Lung (tissue), 12 donors: ENCODE measurements around the gene PALLD. TPM values are rescaled to one million over a fixed set of nuclear protein-coding genes. Genes with fewer than 3 reads are reported as not detected.

Source experiments
- ATAC-seq: fragments of 200-7000 bp; cut with Tn5 transposase; one replicate; pipeline ENCODE4 v1.9.1; 2020; ENCODE audit warnings: moderate number of reproducible peaks; ENCODE audit not compliant: insufficient read depth, low FRiP score
- DNase-seq, 3 donors: peaks; one replicate each; pipeline ENCODE4 v3.0.0-alpha.2; 2013 to 2017
- H3K27ac ChIP-seq, 2 donors: one replicate each; pipeline ENCODE4 v1.5.1; 2013; ENCODE audit warnings: mild to moderate bottlenecking in 2 of 2, moderate library complexity in 2 of 2, control low read depth in 1 of 2, inconsistent platforms in 1 of 2, low read depth in 1 of 2, low read length in 1 of 2
- H3K27me3 ChIP-seq, 3 donors: one replicate each; pipeline ENCODE4 v1.5.1; 2013; ENCODE audit warnings: low read length in 2 of 3; ENCODE audit not compliant: control insufficient read depth in 3 of 3, insufficient read depth in 3 of 3
- H3K36me3 ChIP-seq, 4 donors: one replicate each; pipeline ENCODE4 v1.5.1; 2013; ENCODE audit warnings: low read length in 4 of 4, mild to moderate bottlenecking in 1 of 4, moderate library complexity in 1 of 4; ENCODE audit not compliant: control insufficient read depth in 4 of 4, insufficient read depth in 4 of 4
- H3K4me1 ChIP-seq, 5 donors: one replicate each; pipeline ENCODE4 v1.5.1; 2013; ENCODE audit warnings: low read length in 5 of 5, mild to moderate bottlenecking in 2 of 5, moderate library complexity in 1 of 5; ENCODE audit not compliant: control insufficient read depth in 5 of 5, insufficient read depth in 5 of 5
- H3K4me3 ChIP-seq: one replicate; pipeline ENCODE4 v1.5.1; 2013; ENCODE audit warnings: mild to moderate bottlenecking, control low read depth, moderate library complexity
- H3K9ac ChIP-seq, 2 donors: one replicate each; pipeline ENCODE4 v1.5.1; 2013; ENCODE audit warnings: low read length in 2 of 2, control low read depth in 1 of 2; ENCODE audit not compliant: insufficient read depth in 1 of 2
- H3K9me3 ChIP-seq, 4 donors: one replicate each; pipeline ENCODE4 v1.5.1; 2013; ENCODE audit warnings: low read length in 3 of 4, mild to moderate bottlenecking in 1 of 4, moderate library complexity in 1 of 4; ENCODE audit not compliant: control insufficient read depth in 4 of 4, insufficient read depth in 3 of 4
- CTCF ChIP-seq: IDR thresholded peaks from 2 replicates; pipeline ENCODE4 v1.5.1; 2012; ENCODE audit warnings: mild to moderate bottlenecking; ENCODE audit errors: control extremely low read depth, extremely low read depth
- WGBS, 2 donors: extraction: QIAGEN DNeasy Blood & Tissue Kit; methylation state at CpG; one replicate each; pipeline ENCODE4 v1.1.7; 2013; 5-methylcytosine and 5-hydroxymethylcytosine counted together
- polyA plus RNA-seq, 2 donors: library from polyadenylated mRNA; stranded (reverse); fragments of 200-250 nt; gene quantifications; one replicate each; pipeline ENCODE4 v1.2.1, GENCODE V29; 2013
- total RNA-seq, 2 donors: library from RNA; depleted of rRNA in 1 of 2; stranded (reverse); fragments of >200 nt in 1 of 2; gene quantifications; one replicate each; pipeline ENCODE4 v1.2.1, GENCODE V29; 2014 to 2021
- donor health status: control.
- donor health status: control.
- donor health status: Bipolar disorder and iron deficiency.
- donor health status: healthy.
- donor health status: DM: yes; HTN: yes; CAD: no.

Gene PALLD
- total and polyA plus RNA-seq, 4 donors = 20.7 to 139 (median 63.0) TPM

GRCh38 chr4:168759321-168759720, 262.5 kb downstream of the PALLD start:
- Histone ChIP-seq H3K9me3 (peaks cover 0 to 2% (median 0%) of the 10 kb centered on the region in 4 donors), H3K9ac (no peak overlapping the region), H3K4me1 (peaks cover 0 to 2% (median 0%) of the 10 kb centered on the region in 5 donors), H3K27me3 (no peaks in the 10 kb centered on the region), H3K36me3 (no peaks in the 10 kb centered on the region), H3K4me3 (no peak overlapping the region), H3K27ac (no peak overlapping the region)
- DNase-seq (no peak), ATAC-seq (no peak)
- TF ChIP-seq CTCF = no peak
- 94 to 97% methylated on average over 1 of the region's 1 CpG for WGBS, 2 donors

- Histone ChIP-seq H3K4me3 (no peak overlapping the region), H3K9ac (no peak overlapping the region), H3K4me1 (peaks cover 0 to 2% (median 0%) of the 10 kb centered on the region in 5 donors), H3K9me3 (peaks cover 0 to 2% (median 0%) of the 10 kb centered on the region in 4 donors), H3K27ac (no peak overlapping the region), H3K27me3 (no peaks in the 10 kb centered on the region), H3K36me3 (no peaks in the 10 kb centered on the region)
- ATAC-seq (peak; percentile 47), DNase-seq (no peak)
- 78 to 88% methylated on average over 10 of the region's 10 CpGs for WGBS, 2 donors
- no peak for TF ChIP-seq CTCF
Observed at GRCh38 chr4:168759959-168760527, 263.2 kb downstream of the PALLD start.

- H3K9ac ChIP-seq = no peak overlapping the region
- WGBS, 2 donors = 93 to 96% methylated on average over 4 of the region's 4 CpGs
- no peak for ATAC-seq
- no peak overlapping the region for H3K4me3 ChIP-seq
- no peak overlapping the region for H3K27ac ChIP-seq
- peaks cover 0 to 2% (median 0%) of the 10 kb centered on the region in 5 donors for H3K4me1 ChIP-seq
- no peaks in the 10 kb centered on the region for H3K36me3 ChIP-seq
- H3K9me3 ChIP-seq = peaks cover 0 to 2% (median 0%) of the 10 kb centered on the region in 4 donors
- no peak for TF ChIP-seq CTCF
- no peaks in the 10 kb centered on the region for H3K27me3 ChIP-seq
- no peak for DNase-seq
Observed at GRCh38 chr4:168761066-168761465, 264.2 kb downstream of the PALLD start.

- Histone ChIP-seq H3K36me3 (no peaks in the 10 kb centered on the region), H3K27ac (peak overlapping the region in 1 of 2 donors; percentile 59), H3K27me3 (no peaks in the 10 kb centered on the region), H3K9ac (no peak overlapping the region), H3K4me1 (peaks cover 0 to 11% (median 6%) of the 10 kb centered on the region in 5 donors), H3K4me3 (no peak overlapping the region), H3K9me3 (no peaks in the 10 kb centered on the region)
- WGBS, 2 donors = 84 to 90% methylated on average over 4 of the region's 4 CpGs
- ATAC-seq (no peak), DNase-seq (no peak)
- TF ChIP-seq CTCF = no peak
Observed at GRCh38 chr4:168765322-168765721, 268.5 kb downstream of the PALLD start.
